ENCODE measurements around the gene UPK3A. TPM values are rescaled to one million over a fixed set of nuclear protein-coding genes. Genes with fewer than 3 reads are reported as not detected.
"Not testable (repeated sequence)": the region's sequence is repeated elsewhere in the genome, so short reads cannot be mapped to it uniquely, and the experiment has no call there.

Gene UPK3A
- total RNA-seq, 1 donor from 2014 or later: not detected

DNA sequence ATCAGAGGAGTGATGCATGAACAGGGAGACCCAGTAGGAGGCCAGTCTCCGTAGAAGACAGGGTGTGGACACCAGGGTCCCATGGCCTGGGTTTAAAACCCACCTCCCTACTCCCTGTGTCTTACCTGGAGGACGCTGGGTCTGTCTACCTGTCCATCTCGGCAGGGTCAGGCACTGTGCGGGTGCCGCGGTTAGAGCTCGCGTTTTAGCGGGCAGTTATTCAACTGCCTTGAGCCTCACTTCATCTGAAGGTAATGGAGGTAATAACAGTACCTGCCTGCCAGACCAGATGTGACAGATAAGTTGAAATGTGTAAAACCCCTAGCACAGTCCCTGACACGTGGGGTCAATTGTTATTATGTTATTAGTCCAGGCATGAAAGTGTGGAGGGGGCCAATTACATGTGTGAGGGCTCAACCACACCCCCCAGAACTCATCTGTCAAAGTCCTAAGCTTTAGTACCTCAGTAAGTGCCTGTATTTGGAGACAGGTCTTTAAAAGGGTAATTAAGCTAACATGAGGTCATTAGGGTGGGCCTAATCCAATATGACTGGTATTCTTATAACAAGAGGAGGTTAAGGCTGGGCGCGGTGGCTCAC lies 8.1 kb upstream of the UPK3A start:
- Mint-ChIP-seq H3K4me1 (ENCODE audit: unreplicated experiment) (peaks cover 3% of the 10 kb centered on the region), H3K27ac (ENCODE audit: unreplicated experiment) (no peak overlapping the region), H3K27me3 (ENCODE audit: unreplicated experiment) (peaks cover 10% of the 10 kb centered on the region), H3K36me3 (ENCODE audit: low read depth, unreplicated experiment) (peaks cover 4% of the 10 kb centered on the region), H3K9me3 (ENCODE audit: unreplicated experiment) (no peaks in the 10 kb centered on the region), H3K4me3 (ENCODE audit: unreplicated experiment) (no peak overlapping the region)
- TF ChIP-seq, protein P1, sequence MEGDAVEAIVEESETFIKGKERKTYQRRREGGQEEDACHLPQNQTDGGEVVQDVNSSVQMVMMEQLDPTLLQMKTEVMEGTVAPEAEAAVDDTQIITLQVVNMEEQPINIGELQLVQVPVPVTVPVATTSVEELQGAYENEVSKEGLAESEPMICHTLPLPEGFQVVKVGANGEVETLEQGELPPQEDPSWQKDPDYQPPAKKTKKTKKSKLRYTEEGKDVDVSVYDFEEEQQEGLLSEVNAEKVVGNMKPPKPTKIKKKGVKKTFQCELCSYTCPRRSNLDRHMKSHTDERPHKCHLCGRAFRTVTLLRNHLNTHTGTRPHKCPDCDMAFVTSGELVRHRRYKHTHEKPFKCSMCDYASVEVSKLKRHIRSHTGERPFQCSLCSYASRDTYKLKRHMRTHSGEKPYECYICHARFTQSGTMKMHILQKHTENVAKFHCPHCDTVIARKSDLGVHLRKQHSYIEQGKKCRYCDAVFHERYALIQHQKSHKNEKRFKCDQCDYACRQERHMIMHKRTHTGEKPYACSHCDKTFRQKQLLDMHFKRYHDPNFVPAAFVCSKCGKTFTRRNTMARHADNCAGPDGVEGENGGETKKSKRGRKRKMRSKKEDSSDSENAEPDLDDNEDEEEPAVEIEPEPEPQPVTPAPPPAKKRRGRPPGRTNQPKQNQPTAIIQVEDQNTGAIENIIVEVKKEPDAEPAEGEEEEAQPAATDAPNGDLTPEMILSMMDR (IDR thresholded peaks at IDR 0.05; ENCODE audit: unreplicated experiment): no peak
- no peak for DNase-seq (ENCODE audit: low spot score)

DNA sequence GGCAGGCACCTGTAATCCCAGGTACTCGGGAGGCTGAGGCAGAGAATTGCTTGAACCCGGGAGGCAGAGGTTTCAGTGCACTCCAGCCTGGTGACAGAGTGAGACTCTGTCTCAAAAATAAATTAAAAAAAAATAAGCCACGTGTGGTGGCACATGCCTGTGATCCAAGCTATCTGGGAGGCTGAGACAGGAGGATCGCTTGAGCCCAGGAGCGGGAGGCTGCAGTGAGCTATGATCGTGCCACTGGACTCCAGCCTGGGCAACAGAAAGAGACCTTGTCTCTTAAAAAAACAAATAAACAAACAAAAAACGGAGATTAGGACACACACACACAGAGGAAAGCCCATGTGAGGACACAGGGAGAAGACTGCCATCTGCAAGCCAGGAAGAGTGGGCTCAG lies 7.0 kb upstream of the UPK3A start:
- not testable (repeated sequence) for H3K27ac Mint-ChIP-seq (ENCODE audit: unreplicated experiment); H3K9me3 Mint-ChIP-seq (ENCODE audit: unreplicated experiment); H3K36me3 Mint-ChIP-seq (ENCODE audit: low read depth, unreplicated experiment); H3K4me3 Mint-ChIP-seq (ENCODE audit: unreplicated experiment); H3K4me1 Mint-ChIP-seq (ENCODE audit: unreplicated experiment); DNase-seq (ENCODE audit: low spot score)
- H3K27me3 Mint-ChIP-seq (ENCODE audit: unreplicated experiment): peaks cover 10% of the 10 kb centered on the region

DNA sequence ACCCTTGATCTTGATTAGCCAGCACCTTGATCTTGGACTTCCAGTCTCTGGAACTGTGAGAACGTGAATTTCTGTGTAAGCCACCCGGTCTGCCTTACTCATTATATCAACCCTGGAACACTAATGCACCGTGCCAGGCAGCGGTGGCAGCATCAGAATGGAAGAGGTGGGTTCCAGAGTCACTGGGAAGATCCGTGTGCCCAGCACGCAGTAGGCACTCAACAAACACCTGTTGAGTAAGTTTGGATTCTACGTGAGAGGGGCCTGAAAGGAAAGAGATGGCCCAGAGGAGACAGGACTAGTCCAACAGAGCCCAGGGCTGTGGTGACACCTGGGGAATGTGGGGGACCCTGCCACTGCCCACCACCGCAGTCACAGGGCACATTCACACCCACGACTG lies 6.6 kb upstream of the UPK3A start:
- no peak overlapping the region for H3K4me3 Mint-ChIP-seq (ENCODE audit: unreplicated experiment)
- peaks cover 10% of the 10 kb centered on the region for H3K27me3 Mint-ChIP-seq (ENCODE audit: unreplicated experiment)
- no peak overlapping the region for H3K27ac Mint-ChIP-seq (ENCODE audit: unreplicated experiment)
- H3K9me3 Mint-ChIP-seq (ENCODE audit: unreplicated experiment): no peaks in the 10 kb centered on the region
- TF ChIP-seq, protein P1 (IDR thresholded peaks at IDR 0.05; ENCODE audit: unreplicated experiment): no peak
- H3K4me1 Mint-ChIP-seq (ENCODE audit: unreplicated experiment): peaks cover 3% of the 10 kb centered on the region
- peaks cover 4% of the 10 kb centered on the region for H3K36me3 Mint-ChIP-seq (ENCODE audit: low read depth, unreplicated experiment)
- DNase-seq (ENCODE audit: low spot score): no peak

DNA sequence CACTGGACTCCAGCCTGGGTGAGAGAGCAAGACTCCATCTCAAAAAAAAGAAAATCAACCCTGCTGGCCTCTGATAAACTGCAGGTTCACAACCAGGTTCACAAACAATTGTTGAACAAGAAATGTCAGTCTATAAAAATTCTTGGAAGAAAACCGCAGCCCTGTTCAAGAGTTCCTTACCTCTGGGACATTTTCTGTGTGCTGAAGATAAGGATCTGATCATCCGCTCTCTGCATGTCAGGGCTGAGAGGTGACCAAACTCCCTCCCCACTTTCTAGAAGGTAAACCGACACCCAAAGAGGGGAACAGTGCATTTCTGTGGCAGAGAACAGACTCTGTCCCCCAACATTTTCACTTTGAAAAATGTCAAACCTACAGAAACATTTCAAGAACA lies 4.2 kb upstream of the UPK3A start:
- TF ChIP-seq, protein P1 (IDR thresholded peaks at IDR 0.05; ENCODE audit: unreplicated experiment): no peak
- DNase-seq (ENCODE audit: low spot score): no peak
- H3K27me3 Mint-ChIP-seq (ENCODE audit: unreplicated experiment): peaks cover 17% of the 10 kb centered on the region
- H3K9me3 Mint-ChIP-seq (ENCODE audit: unreplicated experiment): no peaks in the 10 kb centered on the region
- no peaks in the 10 kb centered on the region for H3K36me3 Mint-ChIP-seq (ENCODE audit: low read depth, unreplicated experiment)
- H3K4me3 Mint-ChIP-seq (ENCODE audit: unreplicated experiment): no peak overlapping the region
- no peak overlapping the region for H3K27ac Mint-ChIP-seq (ENCODE audit: unreplicated experiment)
- H3K4me1 Mint-ChIP-seq (ENCODE audit: unreplicated experiment): peaks cover 3% of the 10 kb centered on the region

DNA sequence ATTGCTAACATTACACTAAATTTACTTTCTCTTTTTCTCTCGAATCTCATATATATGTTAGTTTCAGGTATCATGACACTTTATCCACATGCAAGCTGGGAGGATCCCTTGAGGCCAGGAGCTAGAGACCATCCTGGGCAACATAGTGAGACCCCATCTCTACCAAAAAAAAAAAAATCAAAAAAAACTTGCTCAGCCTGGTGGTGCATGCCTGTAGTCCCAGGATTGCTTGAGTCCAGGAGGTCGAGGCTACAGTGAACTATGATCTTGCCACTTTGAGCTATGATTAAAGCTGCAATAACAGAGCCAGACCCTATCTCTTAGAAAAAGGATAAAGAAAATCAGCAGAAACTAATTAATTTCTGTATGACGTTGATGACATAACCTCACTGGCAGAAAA lies 3.7 kb upstream of the UPK3A start:
- Mint-ChIP-seq H3K36me3 (ENCODE audit: low read depth, unreplicated experiment) (no peaks in the 10 kb centered on the region), H3K27me3 (ENCODE audit: unreplicated experiment) (peaks cover 17% of the 10 kb centered on the region), H3K27ac (ENCODE audit: unreplicated experiment) (no peak overlapping the region), H3K4me3 (ENCODE audit: unreplicated experiment) (no peak overlapping the region), H3K9me3 (ENCODE audit: unreplicated experiment) (no peaks in the 10 kb centered on the region), H3K4me1 (ENCODE audit: unreplicated experiment) (peaks cover 3% of the 10 kb centered on the region)
- no peak for DNase-seq (ENCODE audit: low spot score)
- TF ChIP-seq, protein P1 (IDR thresholded peaks at IDR 0.05; ENCODE audit: unreplicated experiment): no peak
